ENCODE measurements around the gene E2F6. TPM values are rescaled to one million over a fixed set of nuclear protein-coding genes. Genes with fewer than 3 reads are reported as not detected.

Gene E2F6
- polyA plus RNA-seq, 3 donors = 3.5 to 6.4 (median 3.7) TPM

GRCh38 chr2:11505652-11506610 lies 40.0 kb upstream of the E2F6 start:
- no peaks in the 10 kb centered on the region for H3K36me3 Mint-ChIP-seq
- peaks cover 0 to 6% (median 3%) of the 10 kb centered on the region in 7 donors for H3K9me3 Mint-ChIP-seq
- Histone ChIP-seq H3K36me3 (replicated peaks in 1 of 2; ENCODE audit: control insufficient read depth in 1 of 2, insufficient read depth in 2 of 2, low read length in 2 of 2) (no peaks in the 10 kb centered on the region), H3K4me2 (replicated peaks; ENCODE audit: extremely low read depth, low read length, poor library complexity, severe bottlenecking) (no peak overlapping the region), H4K20me1 (ENCODE audit: insufficient read depth, low read length) (no peaks in the 10 kb centered on the region), H3K9ac (ENCODE audit: insufficient read depth, low read length, poor library complexity, severe bottlenecking) (no peak overlapping the region), H3K27ac (ENCODE audit: low read depth in 1 of 2, low read length in 2 of 2) (no peak overlapping the region), H3K4me1 (ENCODE audit: control insufficient read depth in 1 of 2, insufficient read depth in 2 of 2, low read length in 2 of 2) (no peaks in the 10 kb centered on the region), H3K9me3 (replicated peaks in 1 of 2; ENCODE audit: control insufficient read depth in 1 of 2, insufficient read depth in 1 of 2, low read length in 2 of 2) (no peaks in the 10 kb centered on the region), H3K27me3 (ENCODE audit: control insufficient read depth in 2 of 2, insufficient read depth in 2 of 2, low read length in 2 of 2) (peaks cover 0 to 2% of the 10 kb centered on the region in 2 donors), H3K79me2 (ENCODE audit: insufficient read depth, low read length) (no peaks in the 10 kb centered on the region), H2AFZ (ENCODE audit: insufficient read depth, low read depth, low read length, poor library complexity, severe bottlenecking) (no peak overlapping the region), H3K4me3 (replicated peaks in 1 of 3; ENCODE audit: low read depth in 2 of 3, low read length in 3 of 3) (no peak overlapping the region)
- H3K27ac Mint-ChIP-seq = no peak overlapping the region
- H3K4me3 Mint-ChIP-seq = no peak overlapping the region
- no peak for DNase-seq
- TF ChIP-seq CTCF (IDR thresholded peaks at IDR 0.05) = no peak
- 65% methylated on average over 9 of the region's 11 CpGs for WGBS (ENCODE audit: insufficient coverage)
- intact Hi-C loops (cut with micrococcal nuclease) = no loop called here
- H3K4me1 Mint-ChIP-seq = peaks cover 6% of the 10 kb centered on the region
- peaks cover 7 to 11% (median 7%) of the 10 kb centered on the region in 3 donors for H3K27me3 Mint-ChIP-seq (ENCODE audit: low read depth in 3 of 3)

GRCh38 chr2:11503354-11503927 lies 37.5 kb upstream of the E2F6 start:
- H3K4me3 Mint-ChIP-seq = no peak overlapping the region
- TF ChIP-seq CTCF (IDR thresholded peaks at IDR 0.05) = no peak
- Histone ChIP-seq H4K20me1 (ENCODE audit: insufficient read depth, low read length) (no peaks in the 10 kb centered on the region), H3K4me2 (replicated peaks; ENCODE audit: extremely low read depth, low read length, poor library complexity, severe bottlenecking) (no peak overlapping the region), H3K4me1 (ENCODE audit: control insufficient read depth in 1 of 2, insufficient read depth in 2 of 2, low read length in 2 of 2) (no peaks in the 10 kb centered on the region), H3K9me3 (replicated peaks in 1 of 2; ENCODE audit: control insufficient read depth in 1 of 2, insufficient read depth in 1 of 2, low read length in 2 of 2) (no peaks in the 10 kb centered on the region), H3K4me3 (replicated peaks in 1 of 3; ENCODE audit: low read depth in 2 of 3, low read length in 3 of 3) (no peak overlapping the region), H3K27me3 (ENCODE audit: control insufficient read depth in 2 of 2, insufficient read depth in 2 of 2, low read length in 2 of 2) (peaks cover 2 to 3% of the 10 kb centered on the region in 2 donors), H3K36me3 (replicated peaks in 1 of 2; ENCODE audit: control insufficient read depth in 1 of 2, insufficient read depth in 2 of 2, low read length in 2 of 2) (no peaks in the 10 kb centered on the region), H2AFZ (ENCODE audit: insufficient read depth, low read depth, low read length, poor library complexity, severe bottlenecking) (no peak overlapping the region), H3K27ac (ENCODE audit: low read depth in 1 of 2, low read length in 2 of 2) (no peak overlapping the region), H3K79me2 (ENCODE audit: insufficient read depth, low read length) (no peaks in the 10 kb centered on the region), H3K9ac (ENCODE audit: insufficient read depth, low read length, poor library complexity, severe bottlenecking) (no peak overlapping the region)
- intact Hi-C loops (cut with micrococcal nuclease) = no loop called here
- H3K27ac Mint-ChIP-seq = no peak overlapping the region
- H3K4me1 Mint-ChIP-seq = peaks cover 6% of the 10 kb centered on the region
- H3K9me3 Mint-ChIP-seq = peaks cover 0 to 6% (median 3%) of the 10 kb centered on the region in 7 donors
- DNase-seq = no peak
- peaks cover 6 to 12% (median 8%) of the 10 kb centered on the region in 3 donors for H3K27me3 Mint-ChIP-seq (ENCODE audit: low read depth in 3 of 3)
- 100% methylated on average over 2 of the region's 8 CpGs for WGBS (ENCODE audit: insufficient coverage)
- H3K36me3 Mint-ChIP-seq = no peaks in the 10 kb centered on the region

Measured in CD14-positive monocyte (primary cell).